ENCODE measurements around the gene PGBD1.
A peak's percentile ranks its signal among the peaks of the same experiment; 100 is the strongest.

PGBD1 gene

DNA sequence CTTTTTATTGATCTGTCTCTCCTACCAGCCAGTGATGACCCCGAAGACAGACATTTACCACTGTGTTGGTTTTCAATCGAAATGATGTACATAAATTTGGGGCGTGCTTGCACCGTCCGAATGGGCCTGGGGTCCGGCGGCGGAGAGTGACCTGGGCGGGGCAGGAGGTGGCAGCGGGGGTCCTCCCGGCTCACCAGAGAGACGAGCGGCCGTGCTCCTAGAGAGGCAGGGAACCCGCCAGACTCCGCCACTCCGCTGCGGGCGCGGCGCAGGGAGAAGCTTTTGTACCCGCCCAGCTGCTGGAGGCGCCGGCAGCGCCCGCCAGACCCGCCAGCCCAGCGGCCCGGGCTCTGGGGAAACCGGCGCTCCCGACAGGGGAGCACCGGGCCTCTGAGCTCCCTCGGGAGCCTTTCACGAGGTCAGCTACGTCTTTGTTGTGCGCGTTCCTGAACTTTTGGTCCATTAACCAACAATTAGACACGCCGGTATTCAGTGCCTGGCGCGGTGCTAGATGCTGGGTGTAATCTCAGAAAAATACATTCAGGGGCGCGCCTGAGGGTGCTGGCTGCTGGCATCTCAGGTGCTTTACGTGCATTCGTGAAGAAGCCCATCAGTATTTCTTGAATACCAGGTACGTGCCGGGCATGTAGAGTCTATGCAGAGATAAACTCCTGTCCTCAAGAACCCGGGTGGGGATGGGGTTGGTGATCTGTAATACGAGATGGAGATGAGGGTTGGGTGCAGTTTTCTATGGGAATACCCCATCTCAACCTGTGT is at the start of gene PGBD1:
Gene PGBD1 (plus strand): TSS at position 285 of the 777 bp plus-strand sequence. CDS start 2,242 bp downstream, outside the sequence.
- H3K9me3 ChIP-seq (ENCODE audit: control insufficient read depth, insufficient read depth, low read length) = no peaks in the 10 kb centered on the region
- H3K4me1 ChIP-seq (ENCODE audit: insufficient read depth, low read length) = 0 out of 2 replicates have a peak, but pooled peaks cover 5% of the 10 kb centered on the region
- peak within 1 kb of the TSS; percentile 95 for H3K9ac ChIP-seq (ENCODE audit: low read depth, low read length)
- peaks cover 5% of the 10 kb centered on the region; the same call in 1 of the 2 replicates for H3K36me3 ChIP-seq (ENCODE audit: insufficient read depth, low read length)

DNA sequence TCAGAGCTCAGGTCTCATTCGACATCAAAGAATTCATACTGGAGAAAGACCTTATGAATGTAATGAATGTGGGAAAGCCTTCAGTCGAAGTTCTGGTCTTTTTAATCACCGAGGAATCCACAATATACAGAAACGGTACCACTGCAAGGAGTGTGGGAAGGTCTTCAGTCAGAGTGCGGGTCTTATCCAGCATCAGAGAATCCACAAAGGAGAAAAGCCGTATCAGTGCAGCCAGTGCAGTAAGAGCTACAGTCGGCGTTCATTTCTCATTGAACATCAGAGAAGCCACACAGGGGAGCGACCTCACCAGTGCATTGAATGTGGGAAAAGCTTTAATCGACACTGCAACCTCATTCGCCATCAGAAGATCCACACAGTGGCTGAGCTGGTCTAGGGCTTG is 48.6 kb upstream of the PGBD1 start:
- Histone ChIP-seq H3K36me3 (ENCODE audit: insufficient read depth, low read length) (peaks cover 12% of the 10 kb centered on the region), H3K4me1 (ENCODE audit: insufficient read depth, low read length) (no peaks in the 10 kb centered on the region), H3K9me3 (ENCODE audit: control insufficient read depth, insufficient read depth, low read length) (no peaks in the 10 kb centered on the region), H3K9ac (ENCODE audit: low read depth, low read length) (no peak overlapping the region)

- peaks cover 7% of the 10 kb centered on the region; the same call in 1 of the 2 replicates for H3K36me3 ChIP-seq (ENCODE audit: insufficient read depth, low read length)
- H3K4me1 ChIP-seq (ENCODE audit: insufficient read depth, low read length) = no peaks in the 10 kb centered on the region
- no peaks in the 10 kb centered on the region for H3K9me3 ChIP-seq (ENCODE audit: control insufficient read depth, insufficient read depth, low read length)
- H3K9ac ChIP-seq (ENCODE audit: low read depth, low read length) = no peak overlapping the region
Observed at GRCh38 chr6:28235912-28236452, 45.4 kb upstream of the PGBD1 start.

DNA sequence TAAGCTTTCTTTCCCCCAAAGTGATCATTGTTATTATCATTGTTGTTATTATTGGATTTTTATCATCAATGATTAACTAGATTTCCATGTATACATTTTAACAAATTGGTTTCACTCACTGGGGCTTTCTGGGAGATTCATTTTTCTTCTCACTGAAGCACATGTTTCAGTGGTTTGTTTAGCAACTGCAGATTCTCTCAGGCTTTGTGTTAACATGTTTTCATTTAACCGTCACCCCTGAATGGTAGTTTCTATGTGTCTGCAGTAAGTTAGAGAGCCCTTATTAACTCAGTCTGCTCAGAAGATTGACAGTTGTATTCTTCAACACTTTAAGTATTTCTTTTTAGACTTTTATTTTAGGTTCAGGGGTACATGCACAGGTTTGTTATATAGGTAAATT is 41.7 kb upstream of the PGBD1 start:
- Histone ChIP-seq H3K36me3 (ENCODE audit: insufficient read depth, low read length) (no peaks in the 10 kb centered on the region), H3K9me3 (ENCODE audit: control insufficient read depth, insufficient read depth, low read length) (no peaks in the 10 kb centered on the region), H3K4me1 (ENCODE audit: insufficient read depth, low read length) (no peaks in the 10 kb centered on the region), H3K9ac (ENCODE audit: low read depth, low read length) (no peak overlapping the region)

DNA sequence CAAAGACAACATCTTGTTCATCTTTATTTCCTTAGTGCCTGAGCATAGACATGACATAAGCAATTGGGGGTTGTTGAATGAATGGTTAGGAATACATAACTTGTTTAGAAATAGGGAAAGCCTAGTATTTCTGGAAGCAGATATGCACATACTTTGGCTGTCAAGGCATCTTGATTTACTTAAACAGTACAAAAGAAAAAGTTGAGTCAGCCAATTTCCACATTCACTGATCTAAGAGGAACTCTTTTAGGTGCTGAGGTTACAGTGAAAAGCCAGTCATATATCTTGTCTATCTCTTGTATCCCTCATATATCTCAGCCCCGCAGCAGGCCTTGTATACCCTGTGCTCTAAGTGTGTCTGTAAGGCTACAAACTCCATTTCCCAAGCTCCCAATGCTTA is 40.9 kb upstream of the PGBD1 start:
- peaks cover 3% of the 10 kb centered on the region; the same call in 1 of the 2 replicates for H3K36me3 ChIP-seq (ENCODE audit: insufficient read depth, low read length)
- no peaks in the 10 kb centered on the region for H3K4me1 ChIP-seq (ENCODE audit: insufficient read depth, low read length)
- H3K9me3 ChIP-seq (ENCODE audit: control insufficient read depth, insufficient read depth, low read length) = no peaks in the 10 kb centered on the region
- H3K9ac ChIP-seq (ENCODE audit: low read depth, low read length) = no peak overlapping the region

GRCh38 chr6:28243946-28244345 is 37.4 kb upstream of the PGBD1 start:
- no peaks in the 10 kb centered on the region for H3K9me3 ChIP-seq (ENCODE audit: control insufficient read depth, insufficient read depth, low read length)
- H3K9ac ChIP-seq (ENCODE audit: low read depth, low read length) = no peak overlapping the region
- no peaks in the 10 kb centered on the region for H3K4me1 ChIP-seq (ENCODE audit: insufficient read depth, low read length)
- H3K36me3 ChIP-seq (ENCODE audit: insufficient read depth, low read length) = peaks cover 14% of the 10 kb centered on the region

- Histone ChIP-seq H3K9me3 (ENCODE audit: control insufficient read depth, insufficient read depth, low read length) (no peaks in the 10 kb centered on the region), H3K4me1 (ENCODE audit: insufficient read depth, low read length) (no peaks in the 10 kb centered on the region), H3K9ac (ENCODE audit: low read depth, low read length) (no peak overlapping the region), H3K36me3 (ENCODE audit: insufficient read depth, low read length) (peaks cover 14% of the 10 kb centered on the region)
Observed at GRCh38 chr6:28245206-28245941, 36.0 kb upstream of the PGBD1 start.

DNA sequence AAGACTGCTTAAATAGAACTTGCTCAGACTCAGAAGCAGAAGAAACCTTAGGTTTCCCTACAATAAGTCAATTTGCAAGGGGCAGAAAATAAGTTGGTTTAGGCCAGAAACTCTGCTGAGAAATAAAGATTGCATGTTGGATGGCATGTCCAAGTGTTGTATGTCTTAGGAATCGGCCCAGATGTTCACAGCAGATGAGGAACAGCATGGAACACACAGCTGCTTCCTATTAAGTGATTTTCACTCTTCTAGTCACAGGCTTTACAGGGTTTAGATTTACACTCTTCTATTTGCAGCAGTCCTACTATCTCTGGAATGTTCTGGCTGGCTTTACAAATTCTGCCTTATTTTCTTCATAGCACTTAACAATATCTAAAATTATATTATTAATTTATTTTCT is 32.5 kb upstream of the PGBD1 start:
- Histone ChIP-seq H3K36me3 (ENCODE audit: insufficient read depth, low read length) (peaks cover 14% of the 10 kb centered on the region), H3K9ac (ENCODE audit: low read depth, low read length) (no peak overlapping the region), H3K4me1 (ENCODE audit: insufficient read depth, low read length) (peaks cover 8% of the 10 kb centered on the region)

DNA sequence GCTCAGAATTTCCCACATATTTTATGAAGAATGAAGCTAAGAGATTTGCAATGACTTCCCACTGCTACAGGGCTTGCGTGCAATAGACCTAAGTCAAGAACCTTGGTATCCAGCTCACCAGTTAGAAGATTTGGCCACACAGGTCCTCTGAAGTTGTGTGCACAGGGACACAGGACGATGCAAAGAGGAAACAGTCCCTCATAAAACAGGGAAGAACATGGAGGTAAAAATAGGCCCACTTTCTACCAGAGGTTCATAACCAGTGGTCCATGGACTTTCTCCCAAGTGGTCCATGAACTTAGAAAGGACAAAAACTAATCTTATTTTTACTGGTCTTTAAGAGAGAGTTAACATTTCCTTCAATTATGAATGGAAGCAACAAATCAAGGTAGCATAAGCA is 30.6 kb upstream of the PGBD1 start:
- peak overlapping the region; percentile 82; the same call in 1 of the 2 replicates for H3K9ac ChIP-seq (ENCODE audit: low read depth, low read length)

More for the DNA sequence above, 32.5 kb upstream of the PGBD1 start:
- H3K9me3 ChIP-seq (ENCODE audit: control insufficient read depth, insufficient read depth, low read length) = no peaks in the 10 kb centered on the region

DNA sequence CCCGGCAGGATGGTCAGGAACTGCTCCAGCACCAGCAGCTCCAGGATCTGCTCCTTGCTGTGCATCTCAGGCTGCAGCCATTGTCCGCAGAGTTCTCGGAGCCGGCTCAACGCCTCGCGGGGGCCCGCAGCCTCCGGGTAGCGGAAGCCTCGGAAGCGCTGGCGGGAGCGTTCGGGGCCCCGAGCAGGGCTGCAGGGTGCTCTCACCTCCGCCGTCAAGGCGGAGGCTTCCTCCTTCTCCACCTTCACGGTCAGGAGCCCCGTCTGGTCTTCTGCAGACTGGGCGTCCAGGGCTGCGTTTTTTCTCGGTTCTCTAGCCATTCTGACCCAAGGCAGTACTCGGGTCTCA is 29.7 kb upstream of the PGBD1 start:
- H3K4me1 ChIP-seq (ENCODE audit: insufficient read depth, low read length) = peaks cover 8% of the 10 kb centered on the region
- no peaks in the 10 kb centered on the region for H3K9me3 ChIP-seq (ENCODE audit: control insufficient read depth, insufficient read depth, low read length)
- H3K9ac ChIP-seq (ENCODE audit: low read depth, low read length) = peak overlapping the region; percentile 82
- peaks cover 5% of the 10 kb centered on the region for H3K36me3 ChIP-seq (ENCODE audit: insufficient read depth, low read length)

More for the DNA sequence above, 30.6 kb upstream of the PGBD1 start:
- H3K9me3 ChIP-seq (ENCODE audit: control insufficient read depth, insufficient read depth, low read length) = no peaks in the 10 kb centered on the region
- peaks cover 10% of the 10 kb centered on the region for H3K36me3 ChIP-seq (ENCODE audit: insufficient read depth, low read length)
- peaks cover 8% of the 10 kb centered on the region for H3K4me1 ChIP-seq (ENCODE audit: insufficient read depth, low read length)

GRCh38 chr6:28252009-28252975 is 29.1 kb upstream of the PGBD1 start, which contains the start of gene ZKSCAN4:
ZKSCAN4 (minus strand) TSS chr6:28252269; CDS start chr6:28251980, 289 bp downstream.
- Histone ChIP-seq H3K36me3 (ENCODE audit: insufficient read depth, low read length) (peaks cover 3% of the 10 kb centered on the region), H3K9ac (ENCODE audit: low read depth, low read length) (peak within 1 kb of the TSS; percentile 82), H3K9me3 (ENCODE audit: control insufficient read depth, insufficient read depth, low read length) (no peaks in the 10 kb centered on the region), H3K4me1 (ENCODE audit: insufficient read depth, low read length) (peaks cover 8% of the 10 kb centered on the region)

- H3K36me3 ChIP-seq (ENCODE audit: insufficient read depth, low read length) = no peaks in the 10 kb centered on the region
- H3K9me3 ChIP-seq (ENCODE audit: control insufficient read depth, insufficient read depth, low read length) = no peaks in the 10 kb centered on the region
- peaks cover 8% of the 10 kb centered on the region for H3K4me1 ChIP-seq (ENCODE audit: insufficient read depth, low read length)
- no peak overlapping the region for H3K9ac ChIP-seq (ENCODE audit: low read depth, low read length)
Observed at GRCh38 chr6:28254121-28254519, 27.3 kb upstream of the PGBD1 start.

GRCh38 chr6:28257042-28257441 is 24.3 kb upstream of the PGBD1 start:
- Histone ChIP-seq H3K9ac (ENCODE audit: low read depth, low read length) (no peak overlapping the region), H3K9me3 (ENCODE audit: control insufficient read depth, insufficient read depth, low read length) (no peaks in the 10 kb centered on the region), H3K36me3 (ENCODE audit: insufficient read depth, low read length) (no peaks in the 10 kb centered on the region), H3K4me1 (ENCODE audit: insufficient read depth, low read length) (peaks cover 3% of the 10 kb centered on the region; the same call in 1 of the 2 replicates)
